AG04449 (cell line): ENCODE measurements around the gene SUMO2.
"Not testable (repeated sequence)": the region's sequence is repeated elsewhere in the genome, so short reads cannot be mapped to it uniquely, and the experiment has no call there.

Experiments used
- CTCF ChIA-PET: fragments of 350-600 bp; formaldehyde crosslinking; extraction: SDS; loops from one replicate; lab custom pipeline; 2021; ENCODE audit warnings: antibody characterized with exemption; lab: Yijun Ruan, JAX
- POLR2A ChIA-PET: fragments of 400-600, 350-600 bp; formaldehyde crosslinking; extraction: SDS; loops from one replicate; lab custom pipeline; 2020; ENCODE audit warnings: antibody characterized with exemption, inconsistent platforms; lab: Yijun Ruan, JAX
- DNase-seq: peaks from one replicate; pipeline ENCODE4 v3.0.0-alpha.2; 2010; ENCODE audit warnings: low read depth, low spot score
- H3K4me3 ChIP-seq: 2 replicates; pipeline ENCODE4 v1.5.1; 2011; ENCODE audit warnings: low read depth, mild to moderate bottlenecking, control low read depth, low read length
- TF ChIP-seq, protein P1 (sequence below): IDR thresholded peaks from one replicate; pipeline ENCODE4 v1.5.1; 2011; ENCODE audit warnings: mild to moderate bottlenecking, moderate library complexity, low read length, control low read depth, inconsistent platforms; ENCODE audit not compliant: insufficient read depth; ENCODE audit errors: missing control alignments

The SUMO2 gene

GRCh38 chr17:75207760-75208159 lies 25.0 kb upstream of the SUMO2 start:
- POLR2A ChIA-PET, result no interaction called here
- no peak overlapping the region for H3K4me3 ChIP-seq
- TF ChIP-seq, protein P1, sequence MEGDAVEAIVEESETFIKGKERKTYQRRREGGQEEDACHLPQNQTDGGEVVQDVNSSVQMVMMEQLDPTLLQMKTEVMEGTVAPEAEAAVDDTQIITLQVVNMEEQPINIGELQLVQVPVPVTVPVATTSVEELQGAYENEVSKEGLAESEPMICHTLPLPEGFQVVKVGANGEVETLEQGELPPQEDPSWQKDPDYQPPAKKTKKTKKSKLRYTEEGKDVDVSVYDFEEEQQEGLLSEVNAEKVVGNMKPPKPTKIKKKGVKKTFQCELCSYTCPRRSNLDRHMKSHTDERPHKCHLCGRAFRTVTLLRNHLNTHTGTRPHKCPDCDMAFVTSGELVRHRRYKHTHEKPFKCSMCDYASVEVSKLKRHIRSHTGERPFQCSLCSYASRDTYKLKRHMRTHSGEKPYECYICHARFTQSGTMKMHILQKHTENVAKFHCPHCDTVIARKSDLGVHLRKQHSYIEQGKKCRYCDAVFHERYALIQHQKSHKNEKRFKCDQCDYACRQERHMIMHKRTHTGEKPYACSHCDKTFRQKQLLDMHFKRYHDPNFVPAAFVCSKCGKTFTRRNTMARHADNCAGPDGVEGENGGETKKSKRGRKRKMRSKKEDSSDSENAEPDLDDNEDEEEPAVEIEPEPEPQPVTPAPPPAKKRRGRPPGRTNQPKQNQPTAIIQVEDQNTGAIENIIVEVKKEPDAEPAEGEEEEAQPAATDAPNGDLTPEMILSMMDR, result no peak
- no peak for DNase-seq
- CTCF ChIA-PET, result interaction anchor here (2.7 to 10.2 kb wide), 2 partner anchors 9 to 94 kb away, joined by 13 to 231 read pairs; partner anchors contain the start of gene ARMC7

GRCh38 chr17:75207050-75207407 lies 24.3 kb upstream of the SUMO2 start:
- ChIA-PET POLR2A (interaction anchor here (1.1 kb wide), 1 partner anchor 14 kb away, joined by 3 read pairs; no protein-coding TSS in a partner anchor), CTCF (interaction anchor here (0.7 to 10.7 kb wide), 8 partner anchors 10 to 245 kb away, joined by 3 to 231 read pairs (median 10); partner anchors contain the start of gene ARMC7)
- not testable (repeated sequence) for DNase-seq, H3K4me3 ChIP-seq

- ChIA-PET CTCF (interaction anchor here (0.9 to 10.7 kb wide), 11 partner anchors 8 to 244 kb away, joined by 3 to 231 read pairs (median 6); partner anchors contain the start of gene ARMC7), POLR2A (interaction anchor here (0.6 to 0.7 kb wide), 2 partner anchors 14 to 430 kb away, joined by 3 to 4 read pairs; partner anchors contain the start of gene NAT9)
- DNase-seq, result no peak
- H3K4me3 ChIP-seq, result peak overlapping the region; percentile 100
- TF ChIP-seq, protein P1, result no peak
Measured at GRCh38 chr17:75205793-75206163, 23.0 kb upstream of the SUMO2 start.

DNA sequence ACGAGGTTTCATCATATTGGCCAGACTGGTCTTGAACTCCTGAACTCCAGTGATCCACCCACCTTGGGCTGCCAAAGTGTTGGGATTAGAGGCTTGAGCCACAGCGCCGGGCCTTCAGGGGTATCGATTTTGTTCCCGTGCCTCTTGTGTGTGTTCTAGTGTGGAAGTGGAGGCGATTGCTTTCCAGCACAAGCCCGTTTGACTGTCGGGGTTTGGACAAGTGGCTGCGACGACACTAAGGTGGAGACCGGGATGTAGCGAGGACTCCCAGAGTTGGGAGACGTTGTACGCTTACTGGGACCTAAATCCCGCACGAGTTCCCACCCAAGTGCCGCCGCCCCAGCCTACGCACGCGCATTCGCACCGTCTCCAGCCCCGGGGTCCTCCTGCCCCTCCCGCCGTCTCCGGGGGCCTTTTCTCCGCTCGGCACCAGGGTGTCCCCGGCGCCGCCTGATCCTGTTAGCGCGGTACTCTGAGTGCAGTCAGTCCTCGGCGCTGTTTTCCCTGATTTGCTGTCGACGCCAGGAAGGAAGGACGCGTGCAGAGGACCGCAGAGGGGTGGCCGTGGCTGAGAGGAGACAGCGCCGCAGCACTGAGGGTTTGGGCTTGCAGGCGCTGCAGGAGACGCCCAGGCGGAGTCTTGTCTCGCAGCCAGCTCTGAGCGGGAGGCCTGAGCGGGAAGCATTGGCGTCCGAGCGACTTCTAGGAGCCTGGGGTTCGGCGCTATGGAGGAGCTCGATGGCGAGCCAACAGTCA lies 22.5 kb upstream of the SUMO2 start, which contains the start of gene NUP85:
Gene NUP85 (plus strand): TSS at position 643 of the 756 bp plus-strand sequence. CDS start 83 bp downstream, at position 726.
- H3K4me3 ChIP-seq, result peak within 1 kb of the TSS; percentile 100
- ChIA-PET POLR2A (interaction anchor here (0.6 to 0.7 kb wide), 2 partner anchors 15 to 429 kb away, joined by 3 to 4 read pairs; partner anchors contain the start of gene NAT9), CTCF (interaction anchor here (0.9 to 10.7 kb wide), 11 partner anchors 8 to 243 kb away, joined by 3 to 231 read pairs (median 6); partner anchors contain the start of gene ARMC7)
- TF ChIP-seq, protein P1, result no peak
- peak; percentile 31 for DNase-seq

DNA sequence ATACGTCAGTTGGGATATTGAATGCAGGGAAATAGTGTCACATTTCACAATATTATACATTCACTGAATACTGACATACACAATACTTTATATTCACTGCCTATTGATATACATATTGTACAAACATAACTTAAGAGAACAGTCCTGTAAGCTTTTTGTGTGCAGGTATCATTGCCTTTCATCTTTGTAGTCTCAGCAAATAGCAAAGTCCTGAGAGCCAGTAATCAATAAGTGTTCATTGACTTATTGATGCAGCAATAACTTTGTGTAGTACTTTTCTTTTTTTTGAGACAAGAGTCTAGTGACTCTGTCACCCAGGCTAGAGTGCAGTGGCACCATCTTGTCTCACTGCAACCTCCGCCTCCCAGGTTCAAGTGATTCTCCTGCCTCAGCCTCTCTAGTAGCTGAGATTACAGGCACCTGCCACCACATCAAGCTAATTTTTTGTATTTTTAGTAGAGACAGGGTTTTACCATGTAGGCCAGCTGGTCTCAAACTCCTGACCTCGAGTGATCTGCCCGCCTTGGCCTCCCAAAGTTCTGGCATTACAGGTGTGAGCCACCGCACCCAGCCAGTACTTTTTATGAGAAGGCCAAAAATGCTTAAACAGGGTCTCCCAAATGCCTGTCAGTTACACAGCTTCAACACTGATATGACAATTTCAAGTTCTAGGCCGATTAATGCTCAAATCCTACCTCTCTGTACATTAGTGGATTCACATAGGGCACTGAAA lies 17.3 kb upstream of the SUMO2 start:
- no peak overlapping the region for H3K4me3 ChIP-seq
- no peak for DNase-seq
- CTCF ChIA-PET, result interaction anchor here (0.9 to 10.7 kb wide), 20 partner anchors 8 to 245 kb away, joined by 3 to 231 read pairs (median 5); partner anchors contain the start of genes ARMC7 and MIF4GD
- TF ChIP-seq, protein P1, result no peak
- POLR2A ChIA-PET, result no interaction called here

GRCh38 chr17:75194879-75195278 lies 12.1 kb upstream of the SUMO2 start:
- H3K4me3 ChIP-seq, result no peak overlapping the region
- CTCF ChIA-PET, result no interaction called here
- POLR2A ChIA-PET, result no interaction called here
- DNase-seq, result peak; percentile 55
- TF ChIP-seq, protein P1, result no peak
